GM10248 (cell line): ENCODE results near the gene SLBP.

Source experiments
- CTCF ChIA-PET: fragments of 300-600 bp; sonication (Branson Sonifier 250); formaldehyde crosslinking; extraction: SDS; loops from one replicate; lab custom pipeline; 2021; ENCODE audit warnings: antibody characterized with exemption; lab: Yijun Ruan, JAX
- POLR2A ChIA-PET: fragments of 350-650 bp; sonication (Branson Sonifier 250); formaldehyde crosslinking; extraction: SDS; loops from one replicate; lab custom pipeline; 2020; ENCODE audit warnings: antibody characterized with exemption; lab: Yijun Ruan, JAX
- DNase-seq: peaks from one replicate; pipeline ENCODE4 v3.0.0; 2012; ENCODE audit errors: extremely low spot score
- TF ChIP-seq, protein P1 (sequence below): IDR thresholded peaks from 2 replicates; pipeline ENCODE4 v1.5.1; 2012; ENCODE audit warnings: mild to moderate bottlenecking, low read depth; ENCODE audit errors: extremely low read depth, missing control alignments, control extremely low read depth

SLBP gene

DNA sequence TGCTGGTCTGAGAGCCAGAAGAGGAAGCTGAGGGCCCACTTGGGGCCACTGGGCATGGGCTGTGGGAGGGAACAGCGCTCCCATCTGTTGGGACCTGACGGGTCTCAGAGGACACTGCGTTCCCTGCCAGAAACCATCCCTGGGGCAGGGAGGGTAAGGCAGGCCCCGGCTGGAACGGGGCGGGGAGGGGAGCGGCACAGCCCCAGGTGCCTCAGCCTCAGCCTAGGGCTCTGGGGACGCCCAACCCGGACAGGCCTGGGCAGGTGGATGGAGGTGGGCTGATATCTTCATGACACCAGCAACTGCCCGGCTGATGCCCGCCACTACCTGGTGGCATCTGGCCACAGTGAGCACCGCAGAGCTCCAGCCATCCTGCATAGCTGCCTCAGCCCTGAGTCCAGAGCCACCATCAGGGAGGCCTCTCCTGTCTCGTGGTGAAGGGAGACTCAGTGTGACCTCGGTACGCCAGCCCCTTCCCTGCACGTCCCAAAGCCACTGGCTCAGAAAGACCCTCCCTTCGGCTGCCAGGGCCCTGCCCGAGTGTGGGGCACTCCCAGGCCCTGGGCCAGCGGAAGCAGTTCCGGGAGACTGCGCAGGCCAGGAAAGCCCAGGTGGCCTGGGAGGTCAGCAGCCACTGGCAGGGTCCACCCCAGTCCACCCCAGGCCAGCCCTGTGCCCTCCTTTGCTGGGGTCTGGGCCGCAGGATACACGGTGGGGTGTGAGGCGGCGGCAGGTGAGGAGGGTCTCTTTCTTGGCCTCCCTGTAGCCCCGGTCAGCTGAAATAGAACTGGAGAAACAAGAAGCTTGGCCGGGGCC is 46.4 kb upstream of the SLBP start:
- ChIA-PET POLR2A (no interaction called here), CTCF (interaction anchor here (3.0 kb wide), 1 partner anchor 10 kb away, joined by 13 read pairs; no protein-coding TSS in a partner anchor)

DNA sequence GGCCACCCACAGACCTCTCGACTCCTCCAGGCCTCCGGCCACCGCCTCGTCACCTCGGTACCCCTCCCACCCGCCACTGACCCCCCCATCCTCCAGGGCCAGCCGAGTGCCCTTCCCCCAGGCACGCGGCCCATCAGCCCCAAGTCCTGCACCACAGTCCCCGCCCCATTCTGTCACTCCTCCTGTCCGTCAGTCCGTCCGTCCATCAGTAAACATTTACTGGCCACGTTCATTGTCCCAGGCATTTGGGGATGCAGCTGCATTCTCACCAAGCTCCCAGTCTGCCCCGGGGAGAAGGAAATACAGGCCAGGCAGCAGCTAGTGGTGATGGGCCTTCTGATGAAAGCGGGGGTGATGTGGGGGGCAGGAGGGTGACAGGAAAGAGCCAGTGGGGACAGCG is 45.7 kb upstream of the SLBP start:
- TF ChIP-seq, protein P1, sequence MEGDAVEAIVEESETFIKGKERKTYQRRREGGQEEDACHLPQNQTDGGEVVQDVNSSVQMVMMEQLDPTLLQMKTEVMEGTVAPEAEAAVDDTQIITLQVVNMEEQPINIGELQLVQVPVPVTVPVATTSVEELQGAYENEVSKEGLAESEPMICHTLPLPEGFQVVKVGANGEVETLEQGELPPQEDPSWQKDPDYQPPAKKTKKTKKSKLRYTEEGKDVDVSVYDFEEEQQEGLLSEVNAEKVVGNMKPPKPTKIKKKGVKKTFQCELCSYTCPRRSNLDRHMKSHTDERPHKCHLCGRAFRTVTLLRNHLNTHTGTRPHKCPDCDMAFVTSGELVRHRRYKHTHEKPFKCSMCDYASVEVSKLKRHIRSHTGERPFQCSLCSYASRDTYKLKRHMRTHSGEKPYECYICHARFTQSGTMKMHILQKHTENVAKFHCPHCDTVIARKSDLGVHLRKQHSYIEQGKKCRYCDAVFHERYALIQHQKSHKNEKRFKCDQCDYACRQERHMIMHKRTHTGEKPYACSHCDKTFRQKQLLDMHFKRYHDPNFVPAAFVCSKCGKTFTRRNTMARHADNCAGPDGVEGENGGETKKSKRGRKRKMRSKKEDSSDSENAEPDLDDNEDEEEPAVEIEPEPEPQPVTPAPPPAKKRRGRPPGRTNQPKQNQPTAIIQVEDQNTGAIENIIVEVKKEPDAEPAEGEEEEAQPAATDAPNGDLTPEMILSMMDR = no peak
- DNase-seq = no peak
- ChIA-PET POLR2A (no interaction called here), CTCF (interaction anchor here (3.0 kb wide), 1 partner anchor 10 kb away, joined by 13 read pairs; no protein-coding TSS in a partner anchor)

More for the DNA sequence above, 46.4 kb upstream of the SLBP start:
- DNase-seq = no peak
- TF ChIP-seq, protein P1 = no peak

DNA sequence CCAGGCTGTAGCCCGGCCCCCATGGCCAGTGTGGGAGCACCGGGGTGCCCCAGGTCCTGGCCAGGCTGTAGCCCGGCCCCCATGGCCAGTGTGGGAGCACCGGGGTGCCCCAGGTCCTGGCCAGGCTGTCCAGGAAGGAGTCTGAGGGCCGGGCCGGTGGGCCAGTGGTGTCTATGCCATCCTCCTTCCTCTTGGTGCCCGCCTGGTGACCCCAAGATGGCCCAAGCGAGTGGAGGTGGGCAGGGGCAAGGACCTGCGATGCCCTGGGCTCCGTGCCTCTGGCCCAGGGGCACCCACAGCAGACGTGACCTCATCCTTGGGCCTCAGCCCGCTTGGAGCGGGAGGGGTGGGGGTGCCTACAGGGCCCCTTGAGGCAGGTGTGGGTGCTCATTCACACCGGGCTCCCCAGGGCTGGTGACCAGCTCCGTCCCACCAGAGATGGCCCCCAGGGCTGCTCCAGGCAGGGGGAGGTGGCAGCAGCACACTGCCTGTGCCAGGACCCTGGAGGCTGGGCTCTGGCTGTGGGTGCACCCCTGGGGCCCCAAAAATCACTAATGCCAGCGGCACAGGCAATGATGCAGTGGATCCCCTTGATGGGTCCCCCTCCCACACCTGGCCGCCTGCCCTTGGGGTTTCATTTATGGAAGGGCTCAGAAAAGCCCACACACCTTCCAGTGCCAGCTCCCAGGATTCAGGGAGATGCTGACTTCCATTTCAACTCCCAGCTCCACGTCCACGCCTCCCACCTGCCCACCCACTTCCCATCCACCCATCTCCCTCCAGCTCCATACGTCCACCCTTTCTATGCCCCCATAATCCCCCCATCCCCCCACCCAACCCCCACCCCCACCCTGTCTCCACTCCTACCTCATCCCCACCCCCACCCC is 45.0 kb upstream of the SLBP start:
- CTCF ChIA-PET = no interaction called here
- POLR2A ChIA-PET = no interaction called here
- DNase-seq = no peak
- TF ChIP-seq, protein P1 = no peak

DNA sequence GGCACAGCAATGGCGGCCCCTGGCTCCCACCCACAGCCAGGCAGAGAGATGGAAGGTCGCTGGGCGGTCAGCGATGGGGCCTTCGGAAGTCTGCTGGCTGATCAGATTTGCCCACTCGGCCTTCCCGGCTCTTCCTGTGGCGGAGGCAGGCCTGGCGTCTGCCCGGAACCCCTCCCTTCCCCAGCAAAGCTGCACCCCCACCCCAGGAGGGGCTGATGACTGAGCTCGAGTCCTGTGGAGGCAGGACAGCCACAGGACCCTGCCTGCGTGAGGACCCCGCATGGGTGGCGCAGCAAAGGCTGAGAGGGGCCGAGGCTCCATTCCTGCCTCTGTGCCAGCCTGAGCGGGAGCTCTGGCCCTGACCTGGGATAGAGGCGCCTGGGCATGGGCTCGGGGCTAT is 44.0 kb upstream of the SLBP start:
- CTCF ChIA-PET = interaction anchor here (0.6 to 3.0 kb wide), 3 partner anchors 11 to 53 kb away, joined by 3 to 12 read pairs (median 4); no protein-coding TSS in a partner anchor
- POLR2A ChIA-PET = no interaction called here
- DNase-seq = no peak
- TF ChIP-seq, protein P1 = no peak

DNA sequence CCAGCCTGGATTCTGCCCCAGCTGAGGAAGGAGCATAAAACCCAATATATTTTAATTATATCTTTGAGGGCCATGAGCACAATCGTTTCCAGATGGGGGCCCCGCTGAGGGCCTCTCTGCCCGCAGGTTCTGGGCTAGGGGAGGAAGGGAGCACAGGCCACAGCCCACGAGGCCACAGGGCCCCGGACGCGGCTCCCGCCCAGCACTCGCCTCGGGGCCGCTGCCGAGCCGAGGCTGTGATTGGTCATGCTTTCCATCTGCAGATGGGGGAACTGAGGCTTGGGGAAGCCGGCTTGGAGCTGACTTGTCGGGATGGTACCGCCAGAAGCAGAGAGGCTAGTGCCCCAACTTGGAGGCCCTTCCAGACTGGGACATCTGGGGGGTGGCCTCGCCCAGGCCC is 43.2 kb upstream of the SLBP start:
- TF ChIP-seq, protein P1 = no peak
- no peak for DNase-seq
- ChIA-PET CTCF (interaction anchor here (1.3 to 3.0 kb wide), 3 partner anchors 11 to 54 kb away, joined by 4 to 12 read pairs (median 4); no protein-coding TSS in a partner anchor), POLR2A (no interaction called here)

DNA sequence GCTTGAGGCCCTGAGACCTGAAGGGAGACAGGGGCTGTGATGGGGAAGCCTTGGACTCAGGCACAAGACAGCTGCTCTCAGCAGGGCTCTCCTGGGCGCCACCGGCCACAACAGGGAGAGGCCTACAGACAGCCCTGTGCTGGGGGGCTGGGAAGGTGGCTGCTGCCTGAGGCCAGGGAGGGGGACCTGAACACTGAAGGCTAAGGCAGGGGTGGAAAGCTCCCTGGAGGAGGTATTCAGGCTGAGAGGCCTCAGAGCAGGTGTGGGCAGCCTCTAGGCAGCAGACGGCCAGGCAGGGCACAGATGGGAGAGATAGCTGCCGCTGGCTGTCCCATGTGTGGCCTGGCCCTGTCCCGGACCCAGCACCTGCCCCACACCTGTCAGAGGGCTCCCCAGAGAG is 42.2 kb upstream of the SLBP start:
- TF ChIP-seq, protein P1 = no peak
- no peak for DNase-seq
- ChIA-PET POLR2A (no interaction called here), CTCF (interaction anchor here (1.3 to 3.0 kb wide), 2 partner anchors 10 to 54 kb away, joined by 4 to 12 read pairs; no protein-coding TSS in a partner anchor)
